GM12801 (cell line): ENCODE measurements around the gene MARK3.
A peak's percentile ranks its signal among the peaks of the same experiment; 100 is the strongest.

ENCODE experiments used
- CTCF ChIP-seq: IDR thresholded peaks from one replicate; pipeline ENCODE4 v1.5.1; 2011; ENCODE audit warnings: control low read depth; ENCODE audit not compliant: insufficient read length; ENCODE audit errors: extremely low read depth

MARK3 gene

GRCh38 chr14:103392106-103392505, 6.9 kb downstream of the MARK3 start:
- TF ChIP-seq CTCF: no peak

- no peak for TF ChIP-seq CTCF
Measured at GRCh38 chr14:103392572-103392971, 7.4 kb downstream of the MARK3 start.

- no peak for TF ChIP-seq CTCF
Measured at GRCh38 chr14:103393070-103393469, 7.9 kb downstream of the MARK3 start.

GRCh38 chr14:103393676-103394626, 8.7 kb downstream of the MARK3 start:
- TF ChIP-seq CTCF: peak; percentile 16

GRCh38 chr14:103395244-103395643, 10.0 kb downstream of the MARK3 start:
- no peak for TF ChIP-seq CTCF

GRCh38 chr14:103396463-103396862, 11.2 kb downstream of the MARK3 start:
- no peak for TF ChIP-seq CTCF

- no peak for TF ChIP-seq CTCF
Measured at GRCh38 chr14:103398427-103399195, 13.4 kb downstream of the MARK3 start.
